ENCODE measurements around the gene ARAP3.
A peak's percentile ranks its signal among the peaks of the same experiment; 100 is the strongest.

Gene ARAP3

GRCh38 chr5:141668601-141669265 lies 13.3 kb downstream of the ARAP3 start:
- no peak for DNase-seq (ENCODE audit: low spot score)

GRCh38 chr5:141665995-141666940 lies 15.8 kb downstream of the ARAP3 start:
- DNase-seq (ENCODE audit: low spot score): no peak

GRCh38 chr5:141664733-141665461 lies 17.1 kb downstream of the ARAP3 start:
- peak; percentile 64 for DNase-seq (ENCODE audit: low spot score)

GRCh38 chr5:141663506-141663905 lies 18.5 kb downstream of the ARAP3 start:
- DNase-seq (ENCODE audit: low spot score): no peak

- DNase-seq (ENCODE audit: low spot score): no peak
These were observed 20.0 kb downstream of the ARAP3 start for GRCh38 chr5:141662028-141662427.

- DNase-seq (ENCODE audit: low spot score): no peak
These were observed 24.0 kb downstream of the ARAP3 start for GRCh38 chr5:141657937-141658545.

- DNase-seq (ENCODE audit: low spot score): no peak
These were observed 24.6 kb downstream of the ARAP3 start for GRCh38 chr5:141657404-141657803.

- no peak for DNase-seq (ENCODE audit: low spot score)
These were observed 25.6 kb downstream of the ARAP3 start for GRCh38 chr5:141656396-141656795.

- DNase-seq (ENCODE audit: low spot score): no peak
These were observed 27.0 kb downstream of the ARAP3 start for GRCh38 chr5:141655020-141655419.

- DNase-seq (ENCODE audit: low spot score): no peak
These were observed 27.7 kb downstream of the ARAP3 start for GRCh38 chr5:141654298-141654697.

- DNase-seq (ENCODE audit: low spot score): no peak
These were observed 30.3 kb downstream of the ARAP3 start for GRCh38 chr5:141651728-141652105.

- DNase-seq (ENCODE audit: low spot score): peak; percentile 80
These were observed 30.9 kb downstream of the ARAP3 start, which contains the start of gene FCHSD1 for GRCh38 chr5:141650851-141651727. FCHSD1 (minus strand) TSS chr5:141651418; CDS start chr5:141651368, 50 bp downstream.

GRCh38 chr5:141649972-141650371 lies 32.1 kb downstream of the ARAP3 start:
- DNase-seq (ENCODE audit: low spot score): no peak

GRCh38 chr5:141649056-141649688 lies 32.9 kb downstream of the ARAP3 start:
- no peak for DNase-seq (ENCODE audit: low spot score)

- DNase-seq (ENCODE audit: low spot score): no peak
These were observed 34.2 kb downstream of the ARAP3 start for GRCh38 chr5:141647851-141648250.

GRCh38 chr5:141647242-141647641 lies 34.8 kb downstream of the ARAP3 start:
- no peak for DNase-seq (ENCODE audit: low spot score)

GRCh38 chr5:141646026-141646425 lies 36.0 kb downstream of the ARAP3 start:
- DNase-seq (ENCODE audit: low spot score): no peak

- DNase-seq (ENCODE audit: low spot score): no peak
These were observed 40.3 kb downstream of the ARAP3 start for GRCh38 chr5:141641634-141642267.

- DNase-seq (ENCODE audit: low spot score): no peak
These were observed 41.3 kb downstream of the ARAP3 start for GRCh38 chr5:141640698-141641097.

- DNase-seq (ENCODE audit: low spot score): no peak
These were observed 42.0 kb downstream of the ARAP3 start for GRCh38 chr5:141640051-141640415.
